Forelimb muscle (tissue), 1 donor: Measurements from ENCODE around the gene CXorf66. TPM values are rescaled to one million over a fixed set of nuclear protein-coding genes. Genes with fewer than 3 reads are reported as not detected.
"Not testable (repeated sequence)": the region's sequence is repeated elsewhere in the genome, so short reads cannot be mapped to it uniquely, and the experiment has no call there.

Source experiments
- DNase-seq: peaks from one replicate; pipeline ENCODE4 v3.0.0-alpha.2; 2013; ENCODE audit warnings: low read depth
- polyA plus RNA-seq: library from polyadenylated mRNA; unstranded; fragments of 120-200 nt; gene quantifications from one replicate; pipeline ENCODE4 v1.2.1, GENCODE V29; 2013; ENCODE audit not compliant: insufficient read length

CXorf66 gene
- polyA plus RNA-seq, 1 donor, result not detected

DNA sequence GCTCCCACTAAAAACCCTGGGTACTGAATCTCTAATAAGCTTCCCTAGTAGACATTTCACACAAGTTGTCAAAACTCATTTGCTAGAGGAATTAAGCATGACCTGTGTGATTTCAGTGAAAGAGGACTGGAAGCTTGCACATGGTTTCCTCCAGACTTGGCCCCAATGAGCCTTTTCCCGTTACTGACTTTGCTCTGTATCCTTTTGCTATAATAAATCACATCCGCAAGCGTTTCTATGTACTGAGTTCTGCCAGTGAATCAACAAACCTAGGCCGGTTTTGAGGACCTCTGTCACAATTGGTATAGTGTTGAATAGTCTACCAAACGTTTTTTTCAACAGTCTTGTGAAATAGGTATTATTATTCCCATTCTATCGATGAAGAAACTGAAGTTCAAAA lies 40.6 kb downstream of the CXorf66 start:
- no peak for DNase-seq

DNA sequence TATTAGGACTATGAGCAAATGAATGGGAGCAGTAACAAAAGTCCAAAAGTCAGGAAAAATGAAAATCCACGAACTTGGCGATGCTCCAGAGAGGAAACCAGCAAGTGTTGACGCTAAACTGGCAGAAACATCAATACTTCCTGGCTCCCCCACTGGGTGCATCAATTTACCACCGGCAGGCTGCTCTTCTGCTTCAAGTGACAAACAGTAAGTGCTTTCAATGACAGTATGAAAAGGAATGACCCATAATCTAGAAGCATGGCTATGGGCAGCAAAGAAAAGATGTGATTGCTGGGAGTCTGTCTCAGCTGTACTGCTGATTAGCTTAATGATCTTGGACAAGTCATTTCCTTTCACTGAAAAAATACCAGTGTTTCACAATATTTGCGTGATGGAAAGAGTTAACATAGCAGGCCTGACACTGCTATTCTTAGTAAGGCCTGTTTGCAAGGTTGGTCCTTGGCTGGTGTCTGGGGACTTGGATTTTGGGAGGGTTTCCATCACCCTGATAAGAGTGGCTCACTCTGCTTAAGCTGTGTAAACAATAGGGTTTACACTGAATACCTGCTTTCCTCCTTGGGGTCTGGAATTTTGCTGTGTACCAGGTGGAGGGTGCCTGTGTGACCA lies 41.1 kb downstream of the CXorf66 start:
- DNase-seq, result no peak

DNA sequence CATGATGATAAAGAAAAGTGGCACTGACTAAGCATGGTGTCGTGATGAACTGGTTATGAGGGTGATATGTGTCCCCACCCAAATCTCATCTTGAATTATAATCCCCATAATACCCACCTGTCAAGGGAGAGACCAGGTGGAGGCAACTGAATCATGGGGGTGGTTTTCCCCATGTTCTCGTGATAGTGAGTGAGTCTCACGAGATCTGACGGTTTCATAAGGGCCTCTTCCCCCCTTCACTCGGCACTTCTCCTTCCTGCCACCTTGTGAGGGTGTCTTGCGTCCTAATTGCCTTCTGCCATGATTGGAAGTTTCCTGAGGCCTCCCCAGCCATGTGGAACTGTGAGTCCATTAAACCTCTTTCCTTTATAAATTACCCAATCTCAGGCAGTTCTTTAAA lies 44.2 kb downstream of the CXorf66 start:
- not testable (repeated sequence) for DNase-seq

DNA sequence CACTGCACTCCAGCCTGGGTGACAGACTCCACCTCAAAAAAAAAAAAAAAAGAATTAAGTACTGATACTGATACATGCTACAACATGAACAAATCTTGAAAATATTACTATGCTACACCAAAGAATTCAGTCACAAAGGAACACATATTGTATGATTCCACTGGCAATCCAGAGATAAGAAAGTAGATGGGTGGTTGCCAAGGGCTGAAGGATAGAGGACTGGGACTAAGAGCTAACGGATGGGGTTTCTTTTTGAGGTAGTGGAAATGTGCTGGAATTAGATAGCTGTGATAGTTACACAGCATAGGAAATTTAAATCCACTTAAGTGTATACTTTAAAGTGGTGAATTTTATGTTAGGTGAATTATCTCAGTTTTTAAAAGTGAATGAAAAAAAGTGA lies 45.0 kb downstream of the CXorf66 start:
- DNase-seq, result no peak

GRCh38 chrX:139914421-139914820 lies 50.9 kb downstream of the CXorf66 start:
- DNase-seq, result no peak

- DNase-seq, result no peak
Measured at GRCh38 chrX:139909712-139910111, 55.6 kb downstream of the CXorf66 start.

- no peak for DNase-seq
Measured at GRCh38 chrX:139907078-139907477, 58.2 kb downstream of the CXorf66 start.

DNA sequence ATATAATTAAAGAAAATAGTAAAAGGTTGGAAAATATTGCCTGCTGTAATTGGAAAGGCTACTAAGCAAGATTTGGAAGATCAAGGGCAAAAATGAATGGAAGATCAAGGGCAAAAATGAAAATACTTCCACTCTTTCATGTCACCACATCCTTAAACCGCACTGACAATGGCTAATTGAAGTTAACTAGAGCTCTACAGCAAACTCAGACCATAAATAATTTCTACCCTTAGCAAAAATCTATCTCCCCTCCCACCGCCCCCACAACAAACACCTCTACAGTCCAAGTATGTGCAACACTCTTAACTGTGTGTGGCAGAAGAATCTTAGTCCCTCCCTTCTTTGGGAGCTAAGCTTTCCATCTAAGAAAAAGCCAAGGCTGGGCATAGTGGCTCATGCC lies 59.6 kb downstream of the CXorf66 start:
- no peak for DNase-seq

Other genes starting within 250 kb of the CXorf66 start
- gene ATP11C, start 32.5 kb downstream of the CXorf66 start, polyA plus RNA-seq, result 11.5 TPM